B cell (primary cell): ENCODE results near the gene CSMD2.

ENCODE experiments used
- EZH2 ChIP-seq: IDR thresholded peaks from 2 replicates; pipeline ENCODE4 v1.6.1; 2012; ENCODE audit warnings: borderline replicate concordance, low read depth, mild to moderate bottlenecking, moderate library complexity, low read length; ENCODE audit not compliant: insufficient read depth, poor library complexity, severe bottlenecking
- TF ChIP-seq, protein P1 (sequence below): fragments of 200-600 bp; IDR thresholded peaks from one replicate; pipeline ENCODE4 v1.8.0; 2022; ENCODE audit warnings: antibody characterized with exemption, mild to moderate bottlenecking

DNA sequence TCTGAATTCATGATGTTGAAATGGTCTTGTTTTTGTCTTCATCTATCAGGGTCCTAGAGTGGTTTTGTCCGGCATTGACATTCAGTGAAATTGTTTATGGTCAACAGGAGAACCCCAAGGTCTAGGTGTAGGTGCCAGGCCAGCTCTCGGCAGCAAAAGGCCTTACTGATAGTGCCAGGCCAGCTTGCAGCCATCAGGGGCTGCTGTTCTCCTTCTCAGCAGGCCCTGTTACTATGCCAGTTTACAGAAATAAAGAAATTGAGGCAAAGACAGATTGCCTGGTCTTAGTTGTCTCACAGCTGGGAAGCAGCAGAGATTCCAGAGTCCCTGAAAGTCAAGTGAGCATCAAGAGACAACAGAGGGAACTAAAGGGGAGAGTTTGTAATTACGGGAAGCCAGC, 289.2 kb downstream of the CSMD2 start:
- TF ChIP-seq, protein P1, sequence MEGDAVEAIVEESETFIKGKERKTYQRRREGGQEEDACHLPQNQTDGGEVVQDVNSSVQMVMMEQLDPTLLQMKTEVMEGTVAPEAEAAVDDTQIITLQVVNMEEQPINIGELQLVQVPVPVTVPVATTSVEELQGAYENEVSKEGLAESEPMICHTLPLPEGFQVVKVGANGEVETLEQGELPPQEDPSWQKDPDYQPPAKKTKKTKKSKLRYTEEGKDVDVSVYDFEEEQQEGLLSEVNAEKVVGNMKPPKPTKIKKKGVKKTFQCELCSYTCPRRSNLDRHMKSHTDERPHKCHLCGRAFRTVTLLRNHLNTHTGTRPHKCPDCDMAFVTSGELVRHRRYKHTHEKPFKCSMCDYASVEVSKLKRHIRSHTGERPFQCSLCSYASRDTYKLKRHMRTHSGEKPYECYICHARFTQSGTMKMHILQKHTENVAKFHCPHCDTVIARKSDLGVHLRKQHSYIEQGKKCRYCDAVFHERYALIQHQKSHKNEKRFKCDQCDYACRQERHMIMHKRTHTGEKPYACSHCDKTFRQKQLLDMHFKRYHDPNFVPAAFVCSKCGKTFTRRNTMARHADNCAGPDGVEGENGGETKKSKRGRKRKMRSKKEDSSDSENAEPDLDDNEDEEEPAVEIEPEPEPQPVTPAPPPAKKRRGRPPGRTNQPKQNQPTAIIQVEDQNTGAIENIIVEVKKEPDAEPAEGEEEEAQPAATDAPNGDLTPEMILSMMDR, result no peak
- no peak for TF ChIP-seq EZH2
